Measurements from ENCODE around the gene TNFRSF6B. TPM values are rescaled to one million over a fixed set of nuclear protein-coding genes. Genes with fewer than 3 reads are reported as not detected.

The TNFRSF6B gene
- total RNA-seq, 1 donor from 2014 or later = not detected

DNA sequence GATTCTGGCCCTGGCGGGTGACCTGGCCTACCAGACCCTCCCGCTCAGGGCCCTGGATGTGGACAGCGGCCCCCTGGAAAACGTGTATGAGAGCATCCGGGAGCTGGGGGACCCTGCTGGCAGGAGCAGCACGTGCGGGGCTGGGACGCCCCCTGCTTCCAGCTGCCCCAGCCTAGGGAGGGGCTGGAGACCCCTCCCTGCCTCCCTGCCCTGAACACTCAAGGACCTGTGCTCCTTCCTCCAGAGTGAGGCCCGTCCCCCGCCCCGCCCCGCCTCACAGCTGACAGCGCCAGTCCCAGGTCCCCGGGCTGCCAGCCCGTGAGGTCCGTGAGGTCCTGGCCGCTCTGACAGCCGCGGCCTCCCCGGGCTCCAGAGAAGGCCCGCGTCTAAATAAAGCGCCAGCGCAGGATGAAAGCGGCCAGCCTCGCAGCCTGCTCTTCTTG, 42.3 kb downstream of the TNFRSF6B start:
- DNase-seq (ENCODE audit: low spot score in 2 of 2, unreplicated experiment in 2 of 2) = no peak
- Mint-ChIP-seq H3K4me1 (no peaks in the 10 kb centered on the region), H3K4me3 (peak overlapping the region; percentile 37), H3K36me3 (peaks cover 11% of the 10 kb centered on the region), H3K9me3 (no peaks in the 10 kb centered on the region), H3K27ac (no peak overlapping the region), H3K27me3 (ENCODE audit: low read depth) (peaks cover 7% of the 10 kb centered on the region)
- no peak for TF ChIP-seq CTCF (IDR thresholded peaks at IDR 0.05; ENCODE audit: unreplicated experiment)

DNA sequence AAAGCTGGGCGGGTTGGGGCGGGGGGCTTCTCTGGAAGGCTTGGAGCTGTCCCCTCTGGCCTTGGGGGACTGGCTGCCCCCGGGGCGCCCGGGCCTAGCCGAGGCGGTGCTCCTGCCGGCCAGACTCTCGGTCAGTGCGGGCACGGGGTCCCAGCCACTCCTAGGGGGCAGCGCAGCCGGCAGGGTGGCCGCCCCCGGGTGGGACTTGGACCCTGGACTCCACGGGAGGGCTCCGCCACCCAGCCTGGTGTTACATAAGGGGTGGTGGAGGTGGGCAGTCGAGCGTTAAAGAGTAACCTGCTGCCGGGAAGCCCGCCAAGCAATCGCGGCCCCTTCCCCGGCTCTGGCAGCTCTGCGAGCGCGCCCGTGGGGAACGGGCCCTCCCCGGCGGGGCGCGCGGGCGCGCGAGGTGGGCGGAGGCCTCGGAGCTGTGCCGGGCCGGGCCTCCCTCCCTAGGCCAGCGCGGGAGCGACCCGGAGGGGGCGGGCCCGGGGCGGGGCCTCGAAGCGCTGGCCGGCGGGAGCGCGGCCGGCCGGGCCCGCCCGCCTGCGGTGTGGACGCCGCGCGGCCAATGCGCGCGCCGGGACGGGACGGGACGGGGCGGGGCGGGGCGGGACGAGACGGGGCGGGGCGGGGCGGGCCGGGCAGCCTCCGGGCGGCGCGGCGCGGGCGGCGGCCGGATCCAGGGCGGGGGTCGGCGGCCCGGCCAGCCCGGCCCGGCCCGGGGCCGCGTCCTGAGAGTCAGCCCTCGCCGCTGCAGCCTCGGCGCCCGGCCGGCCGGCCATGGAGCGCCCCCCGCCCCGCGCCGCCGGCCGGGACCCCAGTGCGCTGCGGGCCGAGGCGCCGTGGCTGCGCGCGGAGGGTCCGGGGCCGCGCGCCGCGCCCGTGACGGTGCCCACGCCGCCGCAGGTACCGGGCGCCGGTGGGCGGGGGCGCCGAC, 42.9 kb downstream of the TNFRSF6B start, which contains the start of gene SLC2A4RG:
TSS of gene SLC2A4RG (plus strand) at position 647 of the 940 bp plus-strand sequence. CDS start at position 784, 137 bp downstream.
- no peaks in the 10 kb centered on the region for H3K4me1 Mint-ChIP-seq
- H3K36me3 Mint-ChIP-seq = peaks cover 6% of the 10 kb centered on the region
- peaks cover 7% of the 10 kb centered on the region for H3K27me3 Mint-ChIP-seq (ENCODE audit: low read depth)
- peak in 1 of 2 experiments; percentile 72 for DNase-seq (ENCODE audit: low spot score in 2 of 2, unreplicated experiment in 2 of 2)
- H3K4me3 Mint-ChIP-seq = peak within 1 kb of the TSS; percentile 70
- H3K9me3 Mint-ChIP-seq = no peaks in the 10 kb centered on the region
- no peak within 1 kb of the TSS for H3K27ac Mint-ChIP-seq
- no peak for TF ChIP-seq CTCF (IDR thresholded peaks at IDR 0.05; ENCODE audit: unreplicated experiment)

- no peak for TF ChIP-seq CTCF (IDR thresholded peaks at IDR 0.05; ENCODE audit: unreplicated experiment)
- Mint-ChIP-seq H3K9me3 (no peaks in the 10 kb centered on the region), H3K4me1 (no peaks in the 10 kb centered on the region), H3K27ac (no peak overlapping the region), H3K4me3 (peak overlapping the region; percentile 70), H3K36me3 (peaks cover 6% of the 10 kb centered on the region), H3K27me3 (ENCODE audit: low read depth) (peaks cover 7% of the 10 kb centered on the region)
- peak in 1 of 2 experiments; percentile 71 for DNase-seq (ENCODE audit: low spot score in 2 of 2, unreplicated experiment in 2 of 2)
These were observed 43.7 kb downstream of the TNFRSF6B start for GRCh38 chr20:63740070-63740626.

DNA sequence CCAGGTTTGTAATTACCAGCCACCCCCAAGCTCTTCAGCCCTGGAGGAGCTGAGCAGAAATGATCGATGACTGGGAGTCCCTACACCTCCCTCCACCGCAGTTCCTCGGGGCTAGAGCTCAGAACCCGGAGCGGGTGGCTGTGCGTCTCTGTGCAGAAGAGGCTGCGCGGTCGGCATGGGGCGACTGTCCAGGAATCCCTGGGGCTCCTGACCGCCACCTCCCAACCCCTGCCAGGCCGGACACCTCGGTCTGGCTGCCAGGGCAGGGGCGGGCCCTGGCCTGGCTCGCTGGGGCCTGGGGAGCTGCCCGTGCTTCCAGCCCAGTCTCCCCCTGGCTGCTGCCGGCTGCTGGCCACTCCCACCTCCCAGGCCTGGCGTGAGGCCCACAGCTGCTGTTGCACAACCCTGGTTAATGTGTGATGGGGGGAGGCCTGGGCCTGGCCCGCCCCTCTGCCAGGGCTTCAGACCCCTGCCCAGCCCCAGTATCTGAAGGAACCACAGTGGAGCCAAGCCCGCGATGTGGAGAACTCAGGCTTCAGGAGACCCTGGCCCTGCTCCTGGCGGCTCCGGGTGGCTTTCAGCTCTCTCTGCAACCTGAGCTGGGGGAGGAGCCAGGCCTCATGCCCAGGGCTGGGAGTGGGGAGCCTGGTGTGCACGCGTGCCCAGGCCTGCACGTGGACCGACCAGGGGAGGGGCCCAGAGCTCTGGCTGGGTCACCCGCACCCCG, 44.3 kb downstream of the TNFRSF6B start:
- H3K9me3 Mint-ChIP-seq = no peaks in the 10 kb centered on the region
- H3K4me3 Mint-ChIP-seq = peak overlapping the region; percentile 70
- peaks cover 6% of the 10 kb centered on the region for H3K27me3 Mint-ChIP-seq (ENCODE audit: low read depth)
- H3K36me3 Mint-ChIP-seq = peaks cover 5% of the 10 kb centered on the region
- peak overlapping the region; percentile 78 for H3K27ac Mint-ChIP-seq
- no peak for TF ChIP-seq CTCF (IDR thresholded peaks at IDR 0.05; ENCODE audit: unreplicated experiment)
- DNase-seq (ENCODE audit: low spot score in 2 of 2, unreplicated experiment in 2 of 2) = peak in 1 of 2 experiments; percentile 88
- no peaks in the 10 kb centered on the region for H3K4me1 Mint-ChIP-seq

DNA sequence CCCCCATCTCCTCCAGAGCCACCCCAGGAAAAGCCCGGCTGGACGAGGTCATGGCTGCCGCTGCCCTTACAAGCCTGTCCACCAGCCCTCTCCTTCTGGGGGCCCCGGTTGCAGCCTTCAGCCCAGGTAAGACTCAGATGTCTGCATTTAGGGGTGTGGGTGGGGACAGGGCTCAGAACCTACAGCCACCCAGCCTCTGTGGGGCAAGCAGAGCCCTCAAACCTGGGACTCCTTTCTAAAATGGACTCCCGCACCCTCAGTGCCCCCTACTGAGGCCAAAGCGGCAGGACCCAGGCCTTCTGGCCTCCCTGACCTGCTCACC, 44.9 kb downstream of the TNFRSF6B start:
- Mint-ChIP-seq H3K27ac (peak overlapping the region; percentile 21), H3K4me1 (no peaks in the 10 kb centered on the region), H3K9me3 (no peaks in the 10 kb centered on the region), H3K4me3 (peak overlapping the region; percentile 70), H3K36me3 (peaks cover 2% of the 10 kb centered on the region), H3K27me3 (ENCODE audit: low read depth) (peaks cover under 1% of the 10 kb centered on the region)
- no peak for TF ChIP-seq CTCF (IDR thresholded peaks at IDR 0.05; ENCODE audit: unreplicated experiment)
- no peak for DNase-seq (ENCODE audit: low spot score in 2 of 2, unreplicated experiment in 2 of 2)

Data from mesothelial cell of epicardium (in vitro differentiated cells).